ENCODE results near the gene ACTL8.

DNA sequence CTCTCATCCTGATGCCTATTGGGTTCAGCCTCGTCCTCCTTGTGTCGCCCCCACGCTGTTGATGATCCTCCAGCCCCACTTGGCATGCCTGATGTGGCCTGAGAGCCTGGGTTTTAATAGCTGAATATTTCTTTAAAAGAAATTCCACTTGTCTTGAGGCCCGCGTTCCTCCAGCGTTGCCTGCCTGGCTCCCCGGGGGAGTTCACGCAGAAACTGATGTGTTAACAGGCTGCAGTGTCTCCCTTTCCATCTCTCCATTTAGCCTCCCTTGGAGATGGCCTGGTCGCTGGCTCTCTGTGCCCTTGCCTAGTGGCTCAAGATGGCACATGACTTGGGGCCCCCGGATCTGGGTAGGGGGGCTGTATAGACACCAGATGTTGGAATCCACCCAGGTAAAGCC is 9.5 kb downstream of the ACTL8 start:
- no peak for TF ChIP-seq POLR2A (IDR thresholded peaks at IDR 0.05)
- TF ChIP-seq, protein P1, sequence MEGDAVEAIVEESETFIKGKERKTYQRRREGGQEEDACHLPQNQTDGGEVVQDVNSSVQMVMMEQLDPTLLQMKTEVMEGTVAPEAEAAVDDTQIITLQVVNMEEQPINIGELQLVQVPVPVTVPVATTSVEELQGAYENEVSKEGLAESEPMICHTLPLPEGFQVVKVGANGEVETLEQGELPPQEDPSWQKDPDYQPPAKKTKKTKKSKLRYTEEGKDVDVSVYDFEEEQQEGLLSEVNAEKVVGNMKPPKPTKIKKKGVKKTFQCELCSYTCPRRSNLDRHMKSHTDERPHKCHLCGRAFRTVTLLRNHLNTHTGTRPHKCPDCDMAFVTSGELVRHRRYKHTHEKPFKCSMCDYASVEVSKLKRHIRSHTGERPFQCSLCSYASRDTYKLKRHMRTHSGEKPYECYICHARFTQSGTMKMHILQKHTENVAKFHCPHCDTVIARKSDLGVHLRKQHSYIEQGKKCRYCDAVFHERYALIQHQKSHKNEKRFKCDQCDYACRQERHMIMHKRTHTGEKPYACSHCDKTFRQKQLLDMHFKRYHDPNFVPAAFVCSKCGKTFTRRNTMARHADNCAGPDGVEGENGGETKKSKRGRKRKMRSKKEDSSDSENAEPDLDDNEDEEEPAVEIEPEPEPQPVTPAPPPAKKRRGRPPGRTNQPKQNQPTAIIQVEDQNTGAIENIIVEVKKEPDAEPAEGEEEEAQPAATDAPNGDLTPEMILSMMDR (IDR thresholded peaks at IDR 0.05 in 4 of 5, conservative IDR thresholded peaks at IDR 0.05 in 1 of 5): no peak
